ENCODE data around the gene CENPU. TPM values are rescaled to one million over a fixed set of nuclear protein-coding genes. Genes with fewer than 3 reads are reported as not detected.

CENPU gene
- total RNA-seq, 4 donors from 2014 or later, result 0.34 to 1.3 (median 0.74) TPM

GRCh38 chr4:184671101-184671500 lies 62.8 kb downstream of the CENPU start:
- Histone ChIP-seq H3K9me3 (no peaks in the 10 kb centered on the region), H3K27me3 (no peaks in the 10 kb centered on the region), H3K4me3 (no peak overlapping the region), H3K36me3 (peaks cover 44 to 98% (median 71%) of the 10 kb centered on the region in 4 donors), H3K4me1 (peaks cover 0 to 4% (median 0%) of the 10 kb centered on the region in 4 donors), H3K27ac (replicated peaks in 1 of 4) (no peak overlapping the region)
- intact Hi-C loops (cut with DNase I), result no loop called here
- no peak for DNase-seq (ENCODE audit: extremely low spot score)
- no peak for TF ChIP-seq CTCF (IDR thresholded peaks at IDR 0.05)
- 92% methylated on average over 9 of the region's 9 CpGs for WGBS

- Histone ChIP-seq H3K27me3 (no peaks in the 10 kb centered on the region), H3K36me3 (peaks cover 34 to 99% (median 69%) of the 10 kb centered on the region in 4 donors), H3K4me3 (no peak overlapping the region), H3K9me3 (no peaks in the 10 kb centered on the region), H3K4me1 (peaks cover 0 to 4% (median 0%) of the 10 kb centered on the region in 4 donors), H3K27ac (replicated peaks in 1 of 4) (no peak overlapping the region)
- TF ChIP-seq POLR2A (IDR thresholded peaks at IDR 0.05; ENCODE audit: low read depth), result no peak
- TF ChIP-seq CTCF (IDR thresholded peaks at IDR 0.05), result no peak
- no peak for TF ChIP-seq POLR2AphosphoS5 (IDR thresholded peaks at IDR 0.05)
- TF ChIP-seq EP300 (IDR thresholded peaks at IDR 0.05), result no peak
- no peak for DNase-seq (ENCODE audit: extremely low spot score)
- intact Hi-C loops (cut with DNase I), result loop anchor here (10.0 kb wide), 1 partner anchor 436 kb away; no protein-coding TSS in a partner anchor
- 75% methylated on average over 7 of the region's 7 CpGs for WGBS
Observed at GRCh38 chr4:184669251-184669650, 64.6 kb downstream of the CENPU start.

GRCh38 chr4:184668511-184669114 lies 65.3 kb downstream of the CENPU start:
- Histone ChIP-seq H3K9me3 (no peaks in the 10 kb centered on the region), H3K27ac (replicated peaks in 1 of 4) (no peak overlapping the region), H3K4me1 (peaks cover 0 to 4% (median 0%) of the 10 kb centered on the region in 4 donors), H3K27me3 (no peaks in the 10 kb centered on the region), H3K36me3 (peaks cover 34 to 95% (median 64%) of the 10 kb centered on the region in 4 donors), H3K4me3 (no peak overlapping the region)
- TF ChIP-seq POLR2AphosphoS5 (IDR thresholded peaks at IDR 0.05) (no peak), POLR2A (IDR thresholded peaks at IDR 0.05; ENCODE audit: low read depth) (no peak), CTCF (IDR thresholded peaks at IDR 0.05) (no peak), EP300 (IDR thresholded peaks at IDR 0.05) (no peak)
- DNase-seq (ENCODE audit: extremely low spot score), result no peak
- intact Hi-C loops (cut with DNase I), result loop anchor here (10.0 kb wide), 1 partner anchor 436 kb away; no protein-coding TSS in a partner anchor
- whole genome bisulfite sequencing, result 85% methylated on average over 9 of the region's 9 CpGs

GRCh38 chr4:184668096-184668495 lies 65.8 kb downstream of the CENPU start:
- 91% methylated on average over 9 of the region's 9 CpGs for WGBS
- no peaks in the 10 kb centered on the region for H3K9me3 ChIP-seq
- TF ChIP-seq POLR2A (IDR thresholded peaks at IDR 0.05; ENCODE audit: low read depth), result no peak
- no peak for TF ChIP-seq CTCF (IDR thresholded peaks at IDR 0.05)
- TF ChIP-seq POLR2AphosphoS5 (IDR thresholded peaks at IDR 0.05), result no peak
- no peak for TF ChIP-seq EP300 (IDR thresholded peaks at IDR 0.05)
- no peak overlapping the region for H3K4me3 ChIP-seq
- no peak overlapping the region for H3K27ac ChIP-seq (replicated peaks in 1 of 4)
- no peak for DNase-seq (ENCODE audit: extremely low spot score)
- peaks cover 34 to 90% (median 61%) of the 10 kb centered on the region in 4 donors for H3K36me3 ChIP-seq
- H3K27me3 ChIP-seq, result no peaks in the 10 kb centered on the region
- peaks cover 0 to 4% (median 0%) of the 10 kb centered on the region in 4 donors for H3K4me1 ChIP-seq
- intact Hi-C loops (cut with DNase I), result loop anchor here (10.0 kb wide), 1 partner anchor 437 kb away; no protein-coding TSS in a partner anchor

Measured in esophagus muscularis mucosa (tissue), 4 donors.